Neutrophil (primary cell): ENCODE results near the gene SORL1-AS1.

ENCODE experiments used
- H3K27ac ChIP-seq: fragments of 200-600 bp; sonication (generic); 2 replicates; pipeline ENCODE4 v1.5.1; 2016; ENCODE audit warnings: mild to moderate bottlenecking, moderate library complexity
- H3K27me3 ChIP-seq: fragments of 200-600 bp; sonication (generic); 2 replicates; pipeline ENCODE4 v1.6.0; 2016; ENCODE audit warnings: mild to moderate bottlenecking
- H3K36me3 ChIP-seq: fragments of 200-600 bp; sonication (generic); 2 replicates; pipeline ENCODE4 v1.5.1; 2017
- H3K4me1 ChIP-seq, 2 experiments: fragments of 200-600 bp in 1 of 2; sonication (generic) in 1 of 2; 1 replicate in 1 of 2; 2 replicates in 1 of 2; pipeline versions ENCODE4 v1.5.1 to v1.6.1; 2013 to 2016; ENCODE audit warnings: low read depth in 1 of 2, low read length in 1 of 2, mild to moderate bottlenecking in 1 of 2, moderate library complexity in 1 of 2; ENCODE audit not compliant: control insufficient read depth in 1 of 2, insufficient read depth in 1 of 2
- H3K4me3 ChIP-seq, 2 experiments: fragments of 200-600 bp in 1 of 2; sonication (generic) in 1 of 2; 1 replicate in 1 of 2; 2 replicates in 1 of 2; pipeline ENCODE4 v1.5.1; 2013 to 2016; ENCODE audit warnings: low read depth in 1 of 2, low read length in 1 of 2, mild to moderate bottlenecking in 1 of 2, moderate library complexity in 1 of 2
- H3K9me3 ChIP-seq: fragments of 200-600 bp; sonication (generic); 2 replicates; pipeline ENCODE4 v1.5.1; 2016
- CTCF ChIP-seq: fragments of 200-600 bp; sonication (generic); IDR thresholded peaks from 2 replicates; pipeline ENCODE4 v1.5.1; 2016; ENCODE audit warnings: antibody characterized with exemption

Gene SORL1-AS1

GRCh38 chr11:121452609-121453150, at the start of gene SORL1-AS1:
SORL1-AS1 (minus strand) TSS chr11:121452967.
- Histone ChIP-seq H3K27ac (peak within 1 kb of the TSS; percentile 98), H3K9me3 (no peaks in the 10 kb centered on the region), H3K36me3 (peaks cover 28% of the 10 kb centered on the region), H3K27me3 (no peaks in the 10 kb centered on the region), H3K4me3 (peak within 1 kb of the TSS; percentile 69 to 99), H3K4me1 (peaks cover 73 to 86% of the 10 kb centered on the region in 2 experiments)
- no peak for TF ChIP-seq CTCF

GRCh38 chr11:121500717-121501116, 48.0 kb upstream of the SORL1-AS1 start:
- no peaks in the 10 kb centered on the region for H3K27me3 ChIP-seq
- peaks cover 7% of the 10 kb centered on the region for H3K9me3 ChIP-seq
- peaks cover 90% of the 10 kb centered on the region for H3K36me3 ChIP-seq
- H3K4me1 ChIP-seq: peaks cover 12 to 14% of the 10 kb centered on the region in 2 experiments
- no peak for TF ChIP-seq CTCF
- no peak overlapping the region for H3K4me3 ChIP-seq
- peak overlapping the region; percentile 36 for H3K27ac ChIP-seq

- Histone ChIP-seq H3K27me3 (no peaks in the 10 kb centered on the region), H3K27ac (peak overlapping the region; percentile 36), H3K4me3 (no peak overlapping the region), H3K9me3 (peaks cover 7% of the 10 kb centered on the region), H3K36me3 (peaks cover 92% of the 10 kb centered on the region), H3K4me1 (peaks cover 15 to 17% of the 10 kb centered on the region in 2 experiments)
- no peak for TF ChIP-seq CTCF
These were observed 47.5 kb upstream of the SORL1-AS1 start for GRCh38 chr11:121500275-121500674.

GRCh38 chr11:121499405-121499804, 46.6 kb upstream of the SORL1-AS1 start:
- H3K36me3 ChIP-seq: peaks cover 96% of the 10 kb centered on the region
- H3K27ac ChIP-seq: peak overlapping the region; percentile 36
- H3K9me3 ChIP-seq: peaks cover 7% of the 10 kb centered on the region
- H3K27me3 ChIP-seq: no peaks in the 10 kb centered on the region
- H3K4me1 ChIP-seq: peaks cover 24 to 25% of the 10 kb centered on the region in 2 experiments
- no peak overlapping the region for H3K4me3 ChIP-seq
- no peak for TF ChIP-seq CTCF

- no peak for TF ChIP-seq CTCF
These were observed 44.6 kb upstream of the SORL1-AS1 start for GRCh38 chr11:121497176-121497998.

More at GRCh38 chr11:121497176-121497998, 44.6 kb upstream of the SORL1-AS1 start:
- Histone ChIP-seq H3K4me3 (no peak overlapping the region), H3K27ac (no peak overlapping the region), H3K9me3 (peaks cover 7% of the 10 kb centered on the region), H3K27me3 (no peaks in the 10 kb centered on the region), H3K4me1 (peaks cover 15 to 19% of the 10 kb centered on the region in 2 experiments), H3K36me3 (peaks cover 100% of the 10 kb centered on the region)
